H1 (cell line): ENCODE data around the gene UPK3B. TPM values are rescaled to one million over a fixed set of nuclear protein-coding genes. Genes with fewer than 3 reads are reported as not detected.
"Not testable (repeated sequence)": the region's sequence is repeated elsewhere in the genome, so short reads cannot be mapped to it uniquely, and the experiment has no call there.

Experiments used
- CTCF ChIA-PET: fragments of 300-600 bp; sonication (Branson Sonifier 250); formaldehyde crosslinking; loops from one replicate; lab custom pipeline; 2021; ENCODE audit not compliant: partially characterized antibody; lab: Charles Lee
- POLR2A ChIA-PET: fragments of 300-600 bp; sonication (Branson Sonifier 250); formaldehyde crosslinking; loops from one replicate; lab custom pipeline; 2021; ENCODE audit warnings: inconsistent platforms; ENCODE audit not compliant: partially characterized antibody; lab: Charles Lee
- DNase-seq, 2 experiments: peaks; one replicate each; pipeline versions ENCODE4 v3.0.0 to v3.0.0-alpha.2; 2010 to 2022; ENCODE audit warnings: low spot score in 2 of 2, low read depth in 1 of 2, mixed read lengths in 1 of 2
- FAIRE-seq: peaks from 2 replicates; lab custom pipeline; 2011; peaks lifted over from hg19 to GRCh38; lab: Jason Lieb, UNC
- H2AFZ ChIP-seq: 2 replicates; pipeline ENCODE4 v1.8.1; 2012; ENCODE audit warnings: low read length, inconsistent platforms
- H2AK5ac ChIP-seq: 2 replicates; pipeline ENCODE4 v1.6.1; 2013; ENCODE audit warnings: low read depth, low read length
- H2BK120ac ChIP-seq: replicated peaks from 2 replicates; pipeline ENCODE3; 2013; ENCODE audit warnings: low read depth, low read length, inconsistent platforms
- H2BK12ac ChIP-seq: 2 replicates; pipeline ENCODE4 v1.6.1; 2013; ENCODE audit warnings: low read depth, low read length
- H2BK15ac ChIP-seq: 2 replicates; pipeline ENCODE4 v1.6.1; 2013; ENCODE audit warnings: low read length
- H2BK20ac ChIP-seq: 2 replicates; pipeline ENCODE4 v1.6.1; 2013; ENCODE audit warnings: low read length
- H2BK5ac ChIP-seq: 2 replicates; pipeline ENCODE4 v1.6.1; 2013; ENCODE audit warnings: low read depth, low read length
- H3K14ac ChIP-seq: 2 replicates; pipeline ENCODE4 v1.6.1; 2013; ENCODE audit warnings: inconsistent platforms; ENCODE audit not compliant: insufficient read length
- H3K18ac ChIP-seq: 2 replicates; pipeline ENCODE4 v1.6.1; 2013; ENCODE audit warnings: low read length; ENCODE audit errors: extremely low read depth
- H3K23ac ChIP-seq: 2 replicates; pipeline ENCODE4 v1.6.1; 2013; ENCODE audit warnings: inconsistent platforms; ENCODE audit not compliant: insufficient read length
- H3K23me2 ChIP-seq: 2 replicates; pipeline ENCODE4 v1.6.1; 2013; ENCODE audit warnings: low read depth, low read length
- H3K27ac ChIP-seq: 2 replicates; pipeline ENCODE4 v1.6.1; 2011; ENCODE audit warnings: low read depth, low read length, inconsistent platforms
- H3K27me3 ChIP-seq, 4 experiments: replicated peaks in 1 of 4; 1 replicate in 1 of 4; 2 replicates in 3 of 4; pipeline versions ENCODE4 v1.6.1 to v1.8.1; 2011 to 2013; ENCODE audit warnings: low read length in 3 of 4, mild to moderate bottlenecking in 3 of 4, inconsistent platforms in 2 of 4, mixed read lengths in 2 of 4, moderate library complexity in 1 of 4; ENCODE audit not compliant: control insufficient read depth in 3 of 4, insufficient read depth in 3 of 4; ENCODE audit errors: extremely low read depth in 1 of 4
- H3K36me3 ChIP-seq, 4 experiments: 2 replicates each; pipeline versions ENCODE4 v1.6.1 to v1.8.1; 2011 to 2013; ENCODE audit warnings: mild to moderate bottlenecking in 4 of 4, low read length in 3 of 4, moderate library complexity in 2 of 4, control low read depth in 1 of 4, inconsistent platforms in 1 of 4; ENCODE audit not compliant: insufficient read depth in 4 of 4, control insufficient read depth in 2 of 4
- H3K4ac ChIP-seq: replicated peaks from 2 replicates; pipeline ENCODE3; 2013; ENCODE audit warnings: low read length, low read depth, mixed read lengths, inconsistent platforms; ENCODE audit not compliant: insufficient read length
- H3K4me1 ChIP-seq, 4 experiments: replicated peaks in 1 of 4; 1 replicate in 1 of 4; 2 replicates in 3 of 4; pipeline versions ENCODE4 v1.6.1 to v1.8.1; 2011 to 2013; ENCODE audit warnings: low read length in 3 of 4, inconsistent platforms in 2 of 4, mixed read lengths in 1 of 4; ENCODE audit not compliant: insufficient read depth in 4 of 4, control insufficient read depth in 3 of 4
- H3K4me2 ChIP-seq, 2 experiments: 2 replicates each; pipeline versions ENCODE4 v1.6.1 to v1.8.1; 2011 to 2013; ENCODE audit warnings: low read depth in 2 of 2, low read length in 2 of 2, control low read depth in 1 of 2, inconsistent platforms in 1 of 2, mild to moderate bottlenecking in 1 of 2; ENCODE audit not compliant: insufficient read depth in 1 of 2
- H3K4me3 ChIP-seq, 4 experiments: fragments of 200-600, 300-600 bp in 1 of 4; sonication (generic), shearing (Covaris generic), sonication (Bioruptor Twin) in 1 of 4; 2 replicates each; pipeline versions ENCODE4 v1.5.1 to v1.8.1; 2011 to 2016; ENCODE audit warnings: low read length in 4 of 4, low read depth in 3 of 4, control low read depth in 2 of 4, inconsistent platforms in 2 of 4, mild to moderate bottlenecking in 2 of 4, mixed read lengths in 1 of 4, moderate library complexity in 1 of 4; ENCODE audit not compliant: insufficient read depth in 2 of 4; ENCODE audit errors: extremely low read depth in 1 of 4
- H3K56ac ChIP-seq: replicated peaks from 2 replicates; pipeline ENCODE3; 2013; ENCODE audit warnings: low read depth, mild to moderate bottlenecking, mixed read lengths, low read length, inconsistent platforms; ENCODE audit not compliant: insufficient read length
- H3K79me1 ChIP-seq: 2 replicates; pipeline ENCODE4 v1.6.1; 2013; ENCODE audit warnings: low read depth, low read length, control low read depth
- H3K79me2 ChIP-seq, 2 experiments: 2 replicates each; pipeline versions ENCODE4 v1.6.1 to v1.8.1; 2012 to 2013; ENCODE audit warnings: low read length in 2 of 2, mild to moderate bottlenecking in 2 of 2, inconsistent platforms in 1 of 2; ENCODE audit not compliant: insufficient read depth in 2 of 2, control insufficient read depth in 1 of 2
- H3K9ac ChIP-seq, 4 experiments: replicated peaks in 1 of 4; 1 replicate in 1 of 4; 2 replicates in 3 of 4; pipeline versions ENCODE4 v1.6.1 to v1.8.1; 2011 to 2013; ENCODE audit warnings: low read depth in 3 of 4, low read length in 3 of 4, control low read depth in 2 of 4, mild to moderate bottlenecking in 2 of 4, moderate library complexity in 2 of 4, inconsistent platforms in 1 of 4; ENCODE audit errors: extremely low read depth in 1 of 4
- H3K9me3 ChIP-seq, 2 experiments: 2 replicates each; pipeline versions ENCODE4 v1.6.1 to v1.8.1; 2012 to 2013; ENCODE audit warnings: mild to moderate bottlenecking in 2 of 2, moderate library complexity in 2 of 2, control low read depth in 1 of 2, inconsistent platforms in 1 of 2, low read depth in 1 of 2, low read length in 1 of 2, mixed read lengths in 1 of 2; ENCODE audit not compliant: insufficient read depth in 2 of 2
- H4K20me1 ChIP-seq, 2 experiments: replicated peaks in 1 of 2; 2 replicates each; pipeline versions ENCODE3 to v1.8.1; 2011 to 2013; ENCODE audit warnings: inconsistent platforms in 2 of 2, low read length in 2 of 2, mild to moderate bottlenecking in 1 of 2; ENCODE audit not compliant: insufficient read depth in 2 of 2, control insufficient read depth in 1 of 2
- H4K5ac ChIP-seq: 2 replicates; pipeline ENCODE4 v1.6.1; 2013; ENCODE audit warnings: low read length, low read depth, mixed read lengths, inconsistent platforms; ENCODE audit not compliant: insufficient read length
- H4K8ac ChIP-seq: 2 replicates; pipeline ENCODE4 v1.8.0; 2013; ENCODE audit warnings: mild to moderate bottlenecking, moderate library complexity, low read length, inconsistent platforms; ENCODE audit not compliant: insufficient read depth; ENCODE audit errors: extremely low read depth
- H4K91ac ChIP-seq: replicated peaks from 2 replicates; pipeline ENCODE3; 2013; ENCODE audit warnings: low read length, mixed read lengths, inconsistent platforms; ENCODE audit not compliant: insufficient read length
- WGBS, 2 experiments: shearing (Covaris generic) in 1 of 2; methylation state at CpG; one replicate each; pipeline versions ENCODE4 v1.1.6 to v1.1.7; 2013 to 2015; ENCODE audit warnings: low lambda C conversion rate in 2 of 2, mixed read lengths in 2 of 2, inconsistent platforms in 1 of 2, low coverage in 1 of 2, missing lambda C conversion rate in 1 of 2; ENCODE audit not compliant: insufficient replicate concordance in 2 of 2, insufficient coverage in 1 of 2, insufficient read length in 1 of 2; ENCODE audit errors: extremely low coverage in 1 of 2, missing lambda C conversion rate in 1 of 2; 5-methylcytosine and 5-hydroxymethylcytosine counted together
- polyA plus RNA-seq, 7 experiments: library from polyadenylated mRNA; depleted of rRNA in 3 of 7; stranded (reverse) in 5 of 7; unstranded in 2 of 7; fragments of >200 nt in 5 of 7; fragments of 200-250 nt in 2 of 7; gene quantifications; 1 replicate in 5 of 7; 2 replicates in 1 of 7; 4 replicates in 1 of 7; pipeline versions ENCODE4 v1.2.1 to v1.2.3, GENCODE V29; 2011 to 2013; ENCODE audit warnings: missing spikeins in 2 of 7, mixed read lengths in 2 of 7
- total RNA-seq: library from RNA; stranded (reverse); fragmentation: NEBNext Ultra II Directional; extraction: Animal tissue kit (Norgen Biotek cat#: 25700); gene quantifications from 2 replicates; pipeline ENCODE4 v1.2.1, GENCODE V29; 2021

UPK3B gene
- total and polyA plus RNA-seq, 2 of the 8 experiments (the other 6 are each of a cell fraction or from before 2014, with no cell fraction given), result 5.9 to 20.6 TPM

DNA sequence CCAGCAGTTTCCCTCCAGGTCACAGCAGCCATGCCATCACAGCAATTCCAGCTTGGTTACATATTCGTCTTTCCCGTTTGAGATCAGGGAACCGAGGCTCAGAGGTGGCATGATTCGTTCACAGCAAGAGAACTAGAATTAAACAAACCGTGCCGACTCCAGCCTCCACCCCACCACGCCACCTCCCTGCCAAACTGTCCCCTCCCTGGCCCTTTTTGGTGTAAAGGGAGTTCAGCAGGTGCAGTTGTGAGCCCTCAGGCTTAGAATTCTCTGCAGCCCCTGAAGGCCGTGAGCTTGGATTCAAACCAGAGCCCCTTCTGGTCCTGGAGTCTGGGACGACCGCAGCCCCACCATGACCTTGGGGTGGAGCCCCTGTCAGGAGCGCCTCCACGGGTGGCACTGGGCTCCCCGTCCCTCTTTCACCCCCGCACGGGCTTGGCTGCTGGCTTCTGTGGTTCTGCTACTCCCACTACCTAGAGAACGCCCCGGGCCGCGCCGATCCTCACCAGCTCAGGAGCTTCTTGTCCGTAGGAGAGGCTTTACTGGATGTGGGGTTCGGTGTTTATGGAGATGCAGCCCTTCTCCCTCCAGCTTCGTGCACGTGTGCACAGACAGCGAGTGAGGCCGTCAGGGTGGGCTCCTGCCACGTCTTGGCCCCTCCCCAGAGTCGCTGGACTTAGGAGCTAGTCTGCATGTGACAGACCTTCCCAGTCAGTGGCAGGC is 11.0 kb upstream of the UPK3B start:
- H2BK15ac ChIP-seq, H3K56ac ChIP-seq, H3K4me1 ChIP-seq, H3K14ac ChIP-seq, H3K36me3 ChIP-seq, H2BK20ac ChIP-seq, CTCF ChIA-PET, H3K9me3 ChIP-seq, H4K91ac ChIP-seq, H2AK5ac ChIP-seq, FAIRE-seq, DNase-seq, H4K5ac ChIP-seq, H2AFZ ChIP-seq, H3K18ac ChIP-seq, H2BK12ac ChIP-seq, H4K20me1 ChIP-seq, H3K79me2 ChIP-seq, H3K27ac ChIP-seq, H3K9ac ChIP-seq, H4K8ac ChIP-seq, H3K23ac ChIP-seq, H2BK5ac ChIP-seq, H3K27me3 ChIP-seq, H3K4me3 ChIP-seq, H3K4me2 ChIP-seq, H2BK120ac ChIP-seq, H3K4ac ChIP-seq, H3K23me2 ChIP-seq, H3K79me1 ChIP-seq, POLR2A ChIA-PET: not testable (repeated sequence)
- WGBS, 2 experiments, result 91% methylated on average over 6 of the region's 28 CpGs; no CpG with 5 or more reads in 1 of the 2 experiments

GRCh38 chr7:76499924-76500241 is 10.5 kb upstream of the UPK3B start:
- DNase-seq, H3K27ac ChIP-seq, H3K27me3 ChIP-seq, H3K79me2 ChIP-seq, H3K23me2 ChIP-seq, H4K5ac ChIP-seq, H3K9ac ChIP-seq, H2BK20ac ChIP-seq, H2BK5ac ChIP-seq, H3K4me1 ChIP-seq, H2AK5ac ChIP-seq, H2BK15ac ChIP-seq, H4K91ac ChIP-seq, H3K79me1 ChIP-seq, H3K36me3 ChIP-seq, H4K20me1 ChIP-seq, H3K4me2 ChIP-seq, H3K56ac ChIP-seq, FAIRE-seq, H3K4ac ChIP-seq, H2AFZ ChIP-seq, H4K8ac ChIP-seq, H2BK120ac ChIP-seq, H3K9me3 ChIP-seq, H2BK12ac ChIP-seq, H3K23ac ChIP-seq, H3K4me3 ChIP-seq, POLR2A ChIA-PET, H3K18ac ChIP-seq, H3K14ac ChIP-seq, CTCF ChIA-PET: not testable (repeated sequence)
- no CpG with 5 or more reads among the region's 19 CpGs for WGBS, 2 experiments
